Neural progenitor cell (in vitro differentiated cells): Measurements from ENCODE around the gene HK2.

Source experiments
- CTCF ChIP-seq: fragments of 200-600 bp; sonication (generic); IDR thresholded peaks from 2 replicates; pipeline ENCODE4 v1.5.1; 2017; ENCODE audit warnings: antibody characterized with exemption, mild to moderate bottlenecking
- EZH2 ChIP-seq: fragments of 200-600 bp; sonication (generic); IDR thresholded peaks from 2 replicates; pipeline ENCODE4 v1.6.1; 2017; ENCODE audit warnings: antibody characterized with exemption, mild to moderate bottlenecking, moderate library complexity
- EZH2phosphoT487 ChIP-seq: fragments of 200-600 bp; sonication (generic); IDR thresholded peaks from 2 replicates; pipeline ENCODE4 v1.6.1; 2017; ENCODE audit warnings: antibody characterized with exemption

DNA sequence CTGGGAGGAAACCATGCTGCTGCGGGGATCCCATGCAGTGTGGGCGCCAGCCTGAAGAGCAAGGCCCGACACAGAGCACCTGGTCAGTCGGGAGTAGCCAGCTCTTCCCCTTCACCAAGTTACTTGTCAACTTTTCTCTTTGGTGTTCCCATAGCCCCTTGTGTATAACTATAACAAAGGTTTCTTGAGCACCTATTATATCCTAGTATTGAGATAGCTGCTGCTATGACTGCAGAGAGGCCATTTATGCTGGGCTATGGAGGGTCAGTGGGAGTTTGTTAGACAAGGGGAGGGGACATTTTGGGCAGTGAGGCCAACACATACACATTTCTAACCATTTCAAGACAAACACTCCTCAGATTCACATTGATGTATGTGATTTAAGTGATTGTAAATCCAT, 10.8 kb downstream of the HK2 start:
- TF ChIP-seq CTCF (no peak), EZH2 (no peak), EZH2phosphoT487 (no peak)
